Mucosa of descending colon (tissue), 3 donors: ENCODE data around the gene JAZF1. TPM values are rescaled to one million over a fixed set of nuclear protein-coding genes. Genes with fewer than 3 reads are reported as not detected.

ENCODE experiments used
- ATAC-seq: fragments of 200-7000 bp; cut with Tn5 transposase; one replicate; pipeline ENCODE4 v1.9.1; 2020; ENCODE audit warnings: mild to moderate bottlenecking, moderate library complexity
- DNase-seq, 3 donors: peaks; one replicate each; pipeline ENCODE4 v3.0.0-alpha.2; 2020
- H3K36me3 ChIP-seq: fragments of 200-600 bp; one replicate; pipeline ENCODE4 v1.8.0; 2021; ENCODE audit warnings: low read depth, mild to moderate bottlenecking
- H3K4me1 ChIP-seq: fragments of 200-600 bp; one replicate; pipeline ENCODE4 v1.8.0; 2021; ENCODE audit warnings: low read depth, mild to moderate bottlenecking
- H3K4me3 ChIP-seq: fragments of 200-600 bp; one replicate; pipeline ENCODE4 v1.8.0; 2021; ENCODE audit warnings: mild to moderate bottlenecking
- H3K9me3 ChIP-seq: fragments of 200-600 bp; one replicate; pipeline ENCODE4 v1.8.0; 2021; ENCODE audit warnings: mild to moderate bottlenecking
- intact Hi-C, 2 donors: fragments of 100-400 bp; cut with DNase I in 1 of 2; cut with micrococcal nuclease in 1 of 2; formaldehyde crosslinking; loops; one replicate each; pipeline versions ENCODE4 v1.11.0 to v1.11.1; 2022; cut with DNase I, micrococcal nuclease
- total RNA-seq, 3 donors: library from RNA; stranded (reverse); fragmentation: NEBNext Ultra II Directional in 2 of 3; extraction: Animal tissue kit (Norgen Biotek cat#: 25700) in 2 of 3; gene quantifications; one replicate each; pipeline versions ENCODE4 v1.2.1 to v1.2.4, GENCODE V29; 2021 to 2023
- TF ChIP-seq, protein P1 (sequence below): fragments of 200-600 bp; IDR thresholded peaks from one replicate; pipeline ENCODE4 v1.8.0; 2022; ENCODE audit warnings: antibody characterized with exemption, mild to moderate bottlenecking
- donor health status: DM: no; HTN: no; CAD: no; lungs with moderate emphysema.
- donor health status: DM: no; HTN: no; CAD: no.
- donor health status: DM: no; HTN: yes; CAD: no.

JAZF1 gene
- total RNA-seq, 3 donors from 2014 or later = 4.9 to 68.4 (median 6.4) TPM

DNA sequence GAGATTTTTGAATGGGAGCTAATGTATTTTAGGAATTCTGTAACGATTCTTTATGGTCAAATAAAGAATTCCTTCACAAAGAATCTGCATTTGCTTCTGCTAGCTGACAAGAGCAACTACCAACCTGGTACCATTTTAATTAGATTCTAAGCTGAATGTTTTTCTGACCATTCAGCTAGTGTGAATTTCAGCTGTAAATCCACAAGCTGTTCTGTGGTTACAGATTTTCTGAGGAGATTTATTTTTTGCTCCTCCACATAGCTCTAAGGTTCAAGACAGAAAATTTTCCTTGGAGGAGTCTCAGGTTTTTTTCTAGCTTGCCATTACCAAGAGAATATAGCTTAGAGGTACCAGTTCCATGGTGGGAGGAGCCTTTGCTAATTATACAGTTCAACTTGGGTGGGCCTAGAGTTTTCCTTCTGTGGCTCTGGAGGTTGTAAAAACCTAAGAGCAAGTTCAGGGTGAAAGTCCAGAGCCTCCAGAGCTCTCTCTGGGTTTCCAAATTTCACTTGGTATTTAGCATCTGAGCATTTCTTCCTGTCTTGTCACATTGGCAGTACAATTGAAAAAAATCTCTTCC is 120.1 kb downstream of the JAZF1 start:
- intact Hi-C loops = no loop called here
- TF ChIP-seq, protein P1, sequence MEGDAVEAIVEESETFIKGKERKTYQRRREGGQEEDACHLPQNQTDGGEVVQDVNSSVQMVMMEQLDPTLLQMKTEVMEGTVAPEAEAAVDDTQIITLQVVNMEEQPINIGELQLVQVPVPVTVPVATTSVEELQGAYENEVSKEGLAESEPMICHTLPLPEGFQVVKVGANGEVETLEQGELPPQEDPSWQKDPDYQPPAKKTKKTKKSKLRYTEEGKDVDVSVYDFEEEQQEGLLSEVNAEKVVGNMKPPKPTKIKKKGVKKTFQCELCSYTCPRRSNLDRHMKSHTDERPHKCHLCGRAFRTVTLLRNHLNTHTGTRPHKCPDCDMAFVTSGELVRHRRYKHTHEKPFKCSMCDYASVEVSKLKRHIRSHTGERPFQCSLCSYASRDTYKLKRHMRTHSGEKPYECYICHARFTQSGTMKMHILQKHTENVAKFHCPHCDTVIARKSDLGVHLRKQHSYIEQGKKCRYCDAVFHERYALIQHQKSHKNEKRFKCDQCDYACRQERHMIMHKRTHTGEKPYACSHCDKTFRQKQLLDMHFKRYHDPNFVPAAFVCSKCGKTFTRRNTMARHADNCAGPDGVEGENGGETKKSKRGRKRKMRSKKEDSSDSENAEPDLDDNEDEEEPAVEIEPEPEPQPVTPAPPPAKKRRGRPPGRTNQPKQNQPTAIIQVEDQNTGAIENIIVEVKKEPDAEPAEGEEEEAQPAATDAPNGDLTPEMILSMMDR = no peak
- no peaks in the 10 kb centered on the region for H3K36me3 ChIP-seq
- H3K4me3 ChIP-seq = no peak overlapping the region
- ATAC-seq (no peak), DNase-seq (no peak)
- no peaks in the 10 kb centered on the region for H3K4me1 ChIP-seq
- no peaks in the 10 kb centered on the region for H3K9me3 ChIP-seq

DNA sequence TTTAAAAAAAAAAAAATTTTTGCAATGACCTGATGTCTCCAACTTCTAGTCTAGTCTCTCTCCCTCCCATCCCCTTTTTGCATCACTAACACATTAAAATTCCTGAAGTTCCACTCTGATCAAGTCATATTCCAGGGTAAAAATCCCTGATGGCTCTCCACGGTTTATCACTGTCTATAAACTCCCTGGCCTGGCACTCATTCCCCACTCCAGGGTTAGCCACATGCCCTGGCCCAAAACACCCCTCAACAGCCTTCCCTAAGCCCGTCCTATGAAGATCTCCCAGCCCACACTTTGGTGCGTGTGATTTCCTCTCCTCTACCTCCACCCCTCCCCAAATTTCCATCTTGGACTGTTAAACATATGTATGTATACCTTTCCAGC is 125.4 kb downstream of the JAZF1 start:
- no peaks in the 10 kb centered on the region for H3K36me3 ChIP-seq
- TF ChIP-seq, protein P1 = no peak
- no peak overlapping the region for H3K4me3 ChIP-seq
- H3K9me3 ChIP-seq = no peaks in the 10 kb centered on the region
- ATAC-seq = no peak
- no peaks in the 10 kb centered on the region for H3K4me1 ChIP-seq
- intact Hi-C loops = no loop called here
- no peak for DNase-seq

DNA sequence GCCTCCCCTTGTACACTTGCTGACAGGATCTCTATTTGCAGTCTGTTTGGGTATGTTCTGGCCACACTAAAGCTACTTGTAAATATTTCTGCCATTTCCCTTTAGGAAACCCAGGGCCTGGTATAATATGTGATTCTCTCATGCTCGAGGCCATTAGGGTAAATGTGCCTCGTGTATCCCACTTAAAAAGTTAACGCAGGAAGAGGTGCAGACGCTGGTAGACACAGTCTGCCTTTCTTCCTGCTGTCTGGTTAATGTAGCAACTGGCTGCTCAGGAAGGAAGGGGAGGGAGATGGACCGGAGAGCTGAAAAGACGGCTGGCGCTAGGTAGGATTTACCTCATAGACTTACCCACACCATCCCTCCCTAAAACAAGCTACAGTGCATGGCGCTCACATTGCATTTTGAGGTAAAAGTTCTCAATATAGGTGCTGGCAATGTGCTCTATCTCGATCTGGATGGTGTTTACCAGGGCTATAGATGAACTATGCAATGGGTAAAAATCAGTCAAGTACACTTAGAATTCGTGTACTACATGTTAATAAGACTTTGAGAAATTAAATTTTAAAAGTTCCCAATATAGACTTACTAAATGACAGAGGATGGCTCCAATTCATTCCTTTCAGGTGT is 125.9 kb downstream of the JAZF1 start:
- H3K4me3 ChIP-seq = no peak overlapping the region
- DNase-seq = no peak
- intact Hi-C loops = no loop called here
- H3K36me3 ChIP-seq = no peaks in the 10 kb centered on the region
- H3K9me3 ChIP-seq = no peaks in the 10 kb centered on the region
- ATAC-seq = no peak
- H3K4me1 ChIP-seq = no peaks in the 10 kb centered on the region
- TF ChIP-seq, protein P1 = no peak

DNA sequence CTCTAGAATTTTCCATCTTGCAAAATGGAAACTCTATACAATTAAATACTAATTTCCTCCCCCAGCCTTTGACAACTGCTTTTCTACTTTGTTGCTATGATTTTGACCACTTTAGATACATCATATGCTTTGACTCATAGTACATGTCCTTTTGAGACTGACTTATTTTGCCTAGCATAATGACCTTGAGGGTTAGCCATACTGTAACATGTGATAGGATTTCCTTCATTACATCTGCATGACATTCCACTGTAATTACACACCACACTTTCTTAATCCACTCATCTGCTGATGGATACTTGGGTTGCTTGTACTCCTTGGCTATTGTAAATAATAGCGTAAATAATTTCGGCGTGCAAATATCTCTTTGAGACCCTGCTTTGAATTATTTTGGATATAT is 127.7 kb downstream of the JAZF1 start:
- ATAC-seq = no peak
- Histone ChIP-seq H3K4me3 (no peak overlapping the region), H3K36me3 (no peaks in the 10 kb centered on the region), H3K4me1 (no peaks in the 10 kb centered on the region), H3K9me3 (no peaks in the 10 kb centered on the region)
- TF ChIP-seq, protein P1 = no peak
- no peak for DNase-seq
- intact Hi-C loops = no loop called here

DNA sequence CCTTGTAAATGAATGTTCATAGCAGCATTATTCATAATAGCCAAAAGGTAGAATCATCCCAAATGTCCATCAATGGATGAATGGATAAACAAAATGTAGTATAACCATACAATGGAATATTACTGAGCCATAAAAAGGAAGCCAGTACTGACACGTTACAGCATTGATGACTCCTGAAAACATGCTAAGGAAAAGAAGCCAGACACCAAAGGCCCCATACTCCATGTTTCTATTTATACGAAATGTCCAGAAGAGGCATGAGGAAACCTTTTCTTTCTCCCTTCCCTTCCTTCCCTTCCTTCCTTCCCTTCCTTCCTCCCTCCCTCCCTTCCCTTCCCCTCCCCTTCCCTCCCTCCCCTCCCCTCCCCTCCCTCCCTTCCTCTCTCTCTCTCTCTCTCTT is 131.9 kb downstream of the JAZF1 start:
- Histone ChIP-seq H3K9me3 (no peaks in the 10 kb centered on the region), H3K4me3 (no peak overlapping the region), H3K36me3 (no peaks in the 10 kb centered on the region), H3K4me1 (no peaks in the 10 kb centered on the region)
- DNase-seq = no peak
- ATAC-seq = no peak
- intact Hi-C loops = no loop called here
- TF ChIP-seq, protein P1 = no peak
